Gastrocnemius medialis (tissue), 4 donors: ENCODE data around the gene FHOD1. TPM values are rescaled to one million over a fixed set of nuclear protein-coding genes. Genes with fewer than 3 reads are reported as not detected.

Source experiments
- ATAC-seq, 2 donors: fragments of 150-250 bp; one replicate each; pipeline ENCODE4 v1.9.1; 2016
- DNase-seq, 2 donors: peaks; one replicate each; pipeline ENCODE4 v3.0.0-alpha.2; 2019
- H3K27ac ChIP-seq, 4 donors: fragments of 200-600 bp; sonication (generic); 1 replicate in 1 of 4; 2 replicates in 3 of 4; pipeline ENCODE4 v1.5.1; 2016 to 2018; ENCODE audit warnings: mild to moderate bottlenecking in 2 of 4, moderate library complexity in 1 of 4
- H3K27me3 ChIP-seq, 3 donors: fragments of 200-600 bp; sonication (generic) in 2 of 3; 1 replicate in 1 of 3; 2 replicates in 2 of 3; pipeline versions ENCODE4 v1.5.1 to v1.6.0; 2016 to 2019; ENCODE audit warnings: mild to moderate bottlenecking in 1 of 3, moderate library complexity in 1 of 3
- H3K36me3 ChIP-seq, 2 donors: fragments of 200-600 bp; sonication (generic) in 1 of 2; one replicate each; pipeline ENCODE4 v1.5.1; 2017 to 2018
- H3K4me1 ChIP-seq, 2 donors: fragments of 200-600 bp; sonication (generic) in 1 of 2; one replicate each; pipeline ENCODE4 v1.5.1; 2016 to 2017; ENCODE audit warnings: mild to moderate bottlenecking in 2 of 2
- H3K4me3 ChIP-seq, 4 donors: fragments of 200-600 bp; sonication (generic) in 3 of 4; 1 replicate in 1 of 4; 2 replicates in 3 of 4; pipeline ENCODE4 v1.5.1; 2016 to 2019; ENCODE audit warnings: mild to moderate bottlenecking in 2 of 4
- H3K9me3 ChIP-seq, 3 donors: fragments of 200-600 bp; sonication (generic) in 2 of 3; 1 replicate in 1 of 3; 2 replicates in 2 of 3; pipeline ENCODE4 v1.5.1; 2016 to 2019
- POLR2A ChIP-seq, 2 donors: fragments of 450-650 bp; IDR thresholded peaks; one replicate each; pipeline ENCODE4 v1.6.1; 2017; ENCODE audit warnings: antibody characterized with exemption in 2 of 2, mild to moderate bottlenecking in 2 of 2, moderate library complexity in 2 of 2
- in situ Hi-C, 4 donors: fragments of 200-750 bp; cut with MboI; loops; one replicate each; pipeline versions ENCODE4 v1.15.0 to v1.8.0; 2017; ENCODE audit warnings: low sequenced_read_pairs in 4 of 4
- intact Hi-C: fragments of 100-400 bp; cut with DNase I; formaldehyde crosslinking; loops from one replicate; pipeline ENCODE4 v1.15.1; 2023; ENCODE audit warnings: low total_unique reads
- total RNA-seq, 4 donors: library from RNA; depleted of rRNA; stranded (reverse); fragments of >200 nt; gene quantifications; one replicate each; pipeline versions ENCODE4 v1.1.0 to v1.2.3, GENCODE V29; 2016
- TF ChIP-seq, protein P1 (sequence below), 5 experiments: fragments of 450-650 bp in 3 of 5; fragments of 200-600 bp in 2 of 5; sonication (generic) in 2 of 5; IDR thresholded peaks in 4 of 5; conservative IDR thresholded peaks in 1 of 5; 1 replicate in 4 of 5; 2 replicates in 1 of 5; pipeline ENCODE4 v1.5.1; 2016 to 2019; ENCODE audit warnings: antibody characterized with exemption in 5 of 5, mild to moderate bottlenecking in 3 of 5, moderate library complexity in 3 of 5

Gene FHOD1
- total RNA-seq, 4 donors from 2014 or later = 26.3 to 65.3 (median 52.4) TPM

DNA sequence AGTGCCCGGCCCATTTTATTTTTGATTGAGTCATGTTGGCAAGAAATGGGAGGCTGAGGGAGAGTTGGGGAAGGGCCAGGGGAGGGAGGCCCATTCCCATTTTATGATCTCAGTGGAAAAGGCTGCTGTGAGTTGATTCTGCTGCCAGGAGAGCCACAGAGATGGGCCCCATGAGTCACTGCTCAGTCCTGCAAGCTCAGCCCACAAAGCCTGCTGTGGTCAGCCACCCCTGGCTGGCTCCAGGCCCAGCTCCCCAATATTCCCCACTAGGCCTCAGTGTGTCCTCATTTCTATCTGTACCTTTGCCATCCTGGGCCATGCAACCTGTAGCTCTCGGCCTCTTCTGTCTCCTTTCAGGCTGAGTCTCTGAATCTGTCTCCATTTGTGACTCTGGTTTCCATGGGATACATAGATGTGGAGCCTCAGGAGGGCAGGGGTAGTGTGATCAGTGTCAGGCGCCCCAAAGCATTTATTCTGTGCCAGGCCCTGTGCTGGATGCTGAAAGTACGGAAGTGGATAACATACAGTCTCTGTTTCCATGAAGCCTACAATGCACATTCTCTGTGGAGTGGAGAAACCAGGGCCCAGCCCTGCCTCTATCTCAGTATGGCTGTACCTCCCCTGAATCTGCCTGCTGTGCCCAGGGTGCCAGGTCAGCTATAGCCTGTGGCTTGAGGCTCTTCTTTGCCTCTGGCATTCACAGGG is 30.2 kb upstream of the FHOD1 start:
- Histone ChIP-seq H3K27ac (peak overlapping the region in 1 of 4 donors; percentile 45), H3K4me1 (no peaks in the 10 kb centered on the region), H3K9me3 (no peaks in the 10 kb centered on the region), H3K27me3 (no peaks in the 10 kb centered on the region), H3K36me3 (no peaks in the 10 kb centered on the region), H3K4me3 (no peak overlapping the region)
- TF ChIP-seq, protein P1, sequence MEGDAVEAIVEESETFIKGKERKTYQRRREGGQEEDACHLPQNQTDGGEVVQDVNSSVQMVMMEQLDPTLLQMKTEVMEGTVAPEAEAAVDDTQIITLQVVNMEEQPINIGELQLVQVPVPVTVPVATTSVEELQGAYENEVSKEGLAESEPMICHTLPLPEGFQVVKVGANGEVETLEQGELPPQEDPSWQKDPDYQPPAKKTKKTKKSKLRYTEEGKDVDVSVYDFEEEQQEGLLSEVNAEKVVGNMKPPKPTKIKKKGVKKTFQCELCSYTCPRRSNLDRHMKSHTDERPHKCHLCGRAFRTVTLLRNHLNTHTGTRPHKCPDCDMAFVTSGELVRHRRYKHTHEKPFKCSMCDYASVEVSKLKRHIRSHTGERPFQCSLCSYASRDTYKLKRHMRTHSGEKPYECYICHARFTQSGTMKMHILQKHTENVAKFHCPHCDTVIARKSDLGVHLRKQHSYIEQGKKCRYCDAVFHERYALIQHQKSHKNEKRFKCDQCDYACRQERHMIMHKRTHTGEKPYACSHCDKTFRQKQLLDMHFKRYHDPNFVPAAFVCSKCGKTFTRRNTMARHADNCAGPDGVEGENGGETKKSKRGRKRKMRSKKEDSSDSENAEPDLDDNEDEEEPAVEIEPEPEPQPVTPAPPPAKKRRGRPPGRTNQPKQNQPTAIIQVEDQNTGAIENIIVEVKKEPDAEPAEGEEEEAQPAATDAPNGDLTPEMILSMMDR (IDR thresholded peaks at IDR 0.05 in 4 of 5, conservative IDR thresholded peaks at IDR 0.05 in 1 of 5) = no peak
- TF ChIP-seq POLR2A (IDR thresholded peaks at IDR 0.05) = no peak
- in situ Hi-C loops (no loop called here), intact Hi-C loops (loop anchor here (5.0 kb wide), 1 partner anchor 140 kb away; the partner anchor contains the start of gene ZDHHC1)
- ATAC-seq (peak in 1 of 2 donors; percentile 39), DNase-seq (peak in 1 of 2 donors; percentile 38)

DNA sequence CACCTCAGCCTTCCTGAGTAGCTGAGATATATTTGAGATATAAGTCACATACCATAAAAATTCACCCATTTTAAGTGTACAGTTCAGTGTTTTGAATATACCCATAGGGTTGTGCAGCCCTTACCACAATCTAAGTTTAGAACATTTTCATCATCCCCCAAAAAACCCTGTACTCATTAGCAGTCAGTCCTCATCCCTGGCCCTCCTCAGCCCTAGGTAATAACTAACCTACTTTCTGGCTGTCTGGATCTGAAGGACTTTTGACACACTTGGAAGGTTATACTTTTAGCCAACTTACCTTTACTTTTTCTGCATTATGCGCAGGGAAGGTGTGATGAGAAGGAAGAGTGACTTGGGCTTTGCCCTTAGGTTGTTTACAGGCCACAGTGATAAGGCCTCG is 28.0 kb upstream of the FHOD1 start:
- Histone ChIP-seq H3K27me3 (no peaks in the 10 kb centered on the region), H3K27ac (no peak overlapping the region), H3K4me3 (no peak overlapping the region), H3K36me3 (no peaks in the 10 kb centered on the region), H3K9me3 (no peaks in the 10 kb centered on the region), H3K4me1 (no peaks in the 10 kb centered on the region)
- intact Hi-C loops = loop anchor here (5.0 kb wide), 1 partner anchor 142 kb away; the partner anchor contains the start of gene ZDHHC1
- DNase-seq (no peak), ATAC-seq (no peak)
- no peak for TF ChIP-seq POLR2A (IDR thresholded peaks at IDR 0.05)
- TF ChIP-seq, protein P1 (IDR thresholded peaks at IDR 0.05 in 4 of 5, conservative IDR thresholded peaks at IDR 0.05 in 1 of 5) = no peak
- in situ Hi-C loops = no loop called here

DNA sequence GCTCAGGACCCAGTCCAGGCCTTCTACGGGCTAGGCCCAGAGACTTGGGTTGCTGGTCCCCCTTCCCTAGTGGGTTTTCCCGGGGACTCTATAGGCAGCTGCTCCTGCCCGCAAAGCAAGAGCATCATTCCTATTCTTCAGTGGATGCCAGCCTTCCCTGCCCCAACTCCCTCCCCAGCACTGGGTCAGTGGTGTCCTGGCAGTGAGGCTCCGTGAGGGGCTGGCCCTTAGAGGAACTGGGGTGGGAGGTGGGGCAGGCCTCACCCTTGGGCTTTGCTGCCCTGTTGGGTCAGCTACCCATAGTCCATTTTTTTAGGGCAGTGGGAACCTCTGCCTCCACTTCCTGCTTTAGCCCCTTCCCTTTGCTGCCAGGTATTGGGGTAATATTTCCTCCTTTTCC is 24.2 kb upstream of the FHOD1 start:
- no peak for ATAC-seq
- H3K36me3 ChIP-seq = no peaks in the 10 kb centered on the region
- H3K4me1 ChIP-seq = no peaks in the 10 kb centered on the region
- no peaks in the 10 kb centered on the region for H3K9me3 ChIP-seq
- intact Hi-C loops = no loop called here
- DNase-seq = no peak
- H3K27ac ChIP-seq = no peak overlapping the region
- in situ Hi-C loops = no loop called here
- TF ChIP-seq, protein P1 (IDR thresholded peaks at IDR 0.05 in 4 of 5, conservative IDR thresholded peaks at IDR 0.05 in 1 of 5) = no peak
- no peak for TF ChIP-seq POLR2A (IDR thresholded peaks at IDR 0.05)
- no peaks in the 10 kb centered on the region for H3K27me3 ChIP-seq
- no peak overlapping the region for H3K4me3 ChIP-seq

DNA sequence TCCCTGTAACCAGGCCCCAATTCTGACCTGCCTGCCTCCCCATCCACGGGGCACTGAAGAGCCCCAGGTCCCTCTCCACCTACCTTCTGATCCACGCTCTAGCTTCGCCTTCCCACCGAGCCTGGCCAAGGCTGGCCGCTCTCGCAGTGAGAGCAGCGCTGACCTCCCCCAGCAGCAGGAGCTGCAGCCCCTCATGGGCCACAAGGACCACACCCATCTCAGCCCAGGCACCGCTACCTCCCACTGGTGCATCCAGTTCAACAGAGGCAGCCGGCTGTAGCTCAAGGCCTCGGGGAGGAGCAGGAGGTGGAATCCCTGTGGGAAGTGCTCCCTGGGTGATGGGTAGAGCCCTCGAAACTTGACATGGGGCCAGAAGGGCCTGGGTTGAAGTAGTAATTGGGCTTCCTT is 23.7 kb upstream of the FHOD1 start:
- DNase-seq (no peak), ATAC-seq (no peak)
- no peak overlapping the region for H3K27ac ChIP-seq
- H3K36me3 ChIP-seq = no peaks in the 10 kb centered on the region
- intact Hi-C loops (no loop called here), in situ Hi-C loops (no loop called here)
- no peaks in the 10 kb centered on the region for H3K4me1 ChIP-seq
- TF ChIP-seq POLR2A (IDR thresholded peaks at IDR 0.05) = no peak
- TF ChIP-seq, protein P1 (IDR thresholded peaks at IDR 0.05 in 4 of 5, conservative IDR thresholded peaks at IDR 0.05 in 1 of 5) = no peak
- H3K9me3 ChIP-seq = no peaks in the 10 kb centered on the region
- no peak overlapping the region for H3K4me3 ChIP-seq
- H3K27me3 ChIP-seq = no peaks in the 10 kb centered on the region
